ENCODE data around the gene HOMER3.
A peak's percentile ranks its signal among the peaks of the same experiment; 100 is the strongest.

HOMER3 gene

GRCh38 chr19:18897094-18898029 lies 43.7 kb downstream of the HOMER3 start:
- no peaks in the 10 kb centered on the region for H3K27me3 ChIP-seq (ENCODE audit: insufficient read depth, low read depth, severe bottlenecking)
- no peak for DNase-seq
- no peak for TF ChIP-seq CTCF (IDR thresholded peaks at IDR 0.05; ENCODE audit: low read depth, low read length)
- H3K27ac ChIP-seq, result no peak overlapping the region
- H3K36me3 ChIP-seq, result peaks cover 18% of the 10 kb centered on the region
- H3K4me3 ChIP-seq (ENCODE audit: low read depth, low read length), result no peak overlapping the region
- no peaks in the 10 kb centered on the region for H3K9me3 ChIP-seq (ENCODE audit: severe bottlenecking)

GRCh38 chr19:18896421-18896841 lies 44.6 kb downstream of the HOMER3 start:
- Histone ChIP-seq H3K27ac (no peak overlapping the region), H3K9me3 (ENCODE audit: severe bottlenecking) (no peaks in the 10 kb centered on the region), H3K27me3 (ENCODE audit: insufficient read depth, low read depth, severe bottlenecking) (no peaks in the 10 kb centered on the region), H3K36me3 (peaks cover 17% of the 10 kb centered on the region), H3K4me3 (ENCODE audit: low read depth, low read length) (no peak overlapping the region)
- DNase-seq, result no peak
- TF ChIP-seq CTCF (IDR thresholded peaks at IDR 0.05; ENCODE audit: low read depth, low read length), result no peak

- no peak for TF ChIP-seq CTCF (IDR thresholded peaks at IDR 0.05; ENCODE audit: low read depth, low read length)
- H3K27ac ChIP-seq, result peak within 1 kb of the TSS; percentile 45
- peak; percentile 33 for DNase-seq
- H3K36me3 ChIP-seq, result peaks cover 11% of the 10 kb centered on the region
- no peaks in the 10 kb centered on the region for H3K27me3 ChIP-seq (ENCODE audit: insufficient read depth, low read depth, severe bottlenecking)
- H3K4me3 ChIP-seq (ENCODE audit: low read depth, low read length), result peak within 1 kb of the TSS; percentile 61
- H3K9me3 ChIP-seq (ENCODE audit: severe bottlenecking), result no peaks in the 10 kb centered on the region
Measured at GRCh38 chr19:18895824-18896341, 45.1 kb downstream of the HOMER3 start, which contains the start of gene CERS1. Gene CERS1 (minus strand): TSS chr19:18896158. CDS start chr19:18896072, 86 bp downstream.

- Histone ChIP-seq H3K9me3 (ENCODE audit: severe bottlenecking) (no peaks in the 10 kb centered on the region), H3K27ac (peak overlapping the region; percentile 45), H3K36me3 (peaks cover 8% of the 10 kb centered on the region), H3K27me3 (ENCODE audit: insufficient read depth, low read depth, severe bottlenecking) (no peaks in the 10 kb centered on the region), H3K4me3 (ENCODE audit: low read depth, low read length) (peak overlapping the region; percentile 61)
- DNase-seq, result peak; percentile 91
- peak; percentile 93 for TF ChIP-seq CTCF (IDR thresholded peaks at IDR 0.05; ENCODE audit: low read depth, low read length)
Measured at GRCh38 chr19:18895038-18895823, 45.8 kb downstream of the HOMER3 start.

- Histone ChIP-seq H3K4me3 (ENCODE audit: low read depth, low read length) (peak overlapping the region; percentile 61), H3K9me3 (ENCODE audit: severe bottlenecking) (no peaks in the 10 kb centered on the region), H3K27ac (no peak overlapping the region), H3K36me3 (peaks cover 7% of the 10 kb centered on the region), H3K27me3 (ENCODE audit: insufficient read depth, low read depth, severe bottlenecking) (no peaks in the 10 kb centered on the region)
- TF ChIP-seq CTCF (IDR thresholded peaks at IDR 0.05; ENCODE audit: low read depth, low read length), result no peak
- no peak for DNase-seq
Measured at GRCh38 chr19:18894254-18895037, 46.6 kb downstream of the HOMER3 start.

Data from WERI-Rb-1 (cell line).